WERI-Rb-1 (cell line): Measurements from ENCODE around the gene ARHGAP22.
A peak's percentile ranks its signal among the peaks of the same experiment; 100 is the strongest.

ENCODE experiments used
- DNase-seq: peaks from one replicate; pipeline ENCODE4 v3.0.0-alpha.2; 2020
- H3K27ac ChIP-seq: fragments of 250-450 bp; sonication (Bioruptor Pico); 2 replicates; pipeline ENCODE4 v1.5.1; 2020; ENCODE audit warnings: mild to moderate bottlenecking, moderate library complexity
- H3K27me3 ChIP-seq: fragments of 250-450 bp; sonication (Bioruptor Pico); 2 replicates; pipeline ENCODE4 v1.5.1; 2021; ENCODE audit warnings: mild to moderate bottlenecking, low read depth, moderate library complexity; ENCODE audit not compliant: insufficient read depth, severe bottlenecking
- H3K36me3 ChIP-seq: fragments of 250-450 bp; sonication (Bioruptor Pico); 2 replicates; pipeline ENCODE4 v1.5.1; 2020; ENCODE audit warnings: mild to moderate bottlenecking, moderate library complexity
- H3K4me3 ChIP-seq: 2 replicates; pipeline ENCODE4 v1.5.1; 2011; ENCODE audit warnings: low read depth, mild to moderate bottlenecking, control low read depth, low read length
- H3K9me3 ChIP-seq: fragments of 250-450 bp; sonication (Bioruptor Pico); 2 replicates; pipeline ENCODE4 v1.5.1; 2021; ENCODE audit warnings: mild to moderate bottlenecking, moderate library complexity; ENCODE audit not compliant: severe bottlenecking
- TF ChIP-seq, protein P1 (sequence below): IDR thresholded peaks from 2 replicates; pipeline ENCODE4 v1.5.1; 2011; ENCODE audit warnings: low read depth, mild to moderate bottlenecking, control low read depth, inconsistent platforms, low read length

Gene ARHGAP22

DNA sequence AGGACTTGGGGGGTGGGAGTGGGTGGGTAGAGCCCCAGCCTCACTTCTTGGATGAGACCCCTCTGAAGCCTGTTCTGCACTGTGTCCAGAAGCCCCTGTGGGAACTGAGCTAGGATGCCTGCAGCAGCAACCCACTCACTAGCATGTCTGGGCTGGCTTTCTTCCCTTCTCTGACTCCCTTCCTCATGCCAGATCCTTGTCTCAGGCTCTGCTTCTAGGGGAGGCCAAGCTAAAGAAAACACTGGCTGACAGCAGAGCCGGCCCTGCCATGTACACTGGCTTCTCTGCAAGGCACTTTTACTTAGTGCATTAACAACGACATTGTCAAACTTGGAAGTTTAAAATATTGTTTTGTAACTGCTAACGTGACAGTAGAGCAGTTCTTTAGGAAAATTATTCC is 50.2 kb downstream of the ARHGAP22 start:
- H3K36me3 ChIP-seq = no peaks in the 10 kb centered on the region
- DNase-seq = no peak
- H3K9me3 ChIP-seq = no peaks in the 10 kb centered on the region
- no peak overlapping the region for H3K27ac ChIP-seq
- no peaks in the 10 kb centered on the region for H3K27me3 ChIP-seq
- H3K4me3 ChIP-seq = no peak overlapping the region
- TF ChIP-seq, protein P1, sequence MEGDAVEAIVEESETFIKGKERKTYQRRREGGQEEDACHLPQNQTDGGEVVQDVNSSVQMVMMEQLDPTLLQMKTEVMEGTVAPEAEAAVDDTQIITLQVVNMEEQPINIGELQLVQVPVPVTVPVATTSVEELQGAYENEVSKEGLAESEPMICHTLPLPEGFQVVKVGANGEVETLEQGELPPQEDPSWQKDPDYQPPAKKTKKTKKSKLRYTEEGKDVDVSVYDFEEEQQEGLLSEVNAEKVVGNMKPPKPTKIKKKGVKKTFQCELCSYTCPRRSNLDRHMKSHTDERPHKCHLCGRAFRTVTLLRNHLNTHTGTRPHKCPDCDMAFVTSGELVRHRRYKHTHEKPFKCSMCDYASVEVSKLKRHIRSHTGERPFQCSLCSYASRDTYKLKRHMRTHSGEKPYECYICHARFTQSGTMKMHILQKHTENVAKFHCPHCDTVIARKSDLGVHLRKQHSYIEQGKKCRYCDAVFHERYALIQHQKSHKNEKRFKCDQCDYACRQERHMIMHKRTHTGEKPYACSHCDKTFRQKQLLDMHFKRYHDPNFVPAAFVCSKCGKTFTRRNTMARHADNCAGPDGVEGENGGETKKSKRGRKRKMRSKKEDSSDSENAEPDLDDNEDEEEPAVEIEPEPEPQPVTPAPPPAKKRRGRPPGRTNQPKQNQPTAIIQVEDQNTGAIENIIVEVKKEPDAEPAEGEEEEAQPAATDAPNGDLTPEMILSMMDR = no peak

DNA sequence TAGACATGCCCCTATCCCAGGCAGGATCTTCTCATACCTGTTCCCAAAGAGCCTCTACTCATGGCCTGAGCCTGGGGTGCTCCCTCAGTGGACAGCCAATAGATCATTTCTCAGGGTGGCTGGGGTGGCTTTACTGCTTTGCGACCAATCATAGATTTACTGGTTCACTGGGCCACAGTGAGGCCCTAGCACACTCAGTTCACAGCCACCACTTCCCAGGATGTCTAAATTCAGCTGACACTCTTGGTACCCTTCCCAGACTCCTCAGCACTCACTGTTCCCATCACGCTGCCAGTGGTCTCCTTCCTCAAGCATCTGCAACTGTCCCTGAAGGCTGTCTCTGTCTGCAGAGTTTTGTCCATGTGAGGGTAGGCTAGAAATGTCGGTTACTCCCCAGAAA is 50.6 kb downstream of the ARHGAP22 start:
- no peak overlapping the region for H3K4me3 ChIP-seq
- H3K36me3 ChIP-seq = no peaks in the 10 kb centered on the region
- no peaks in the 10 kb centered on the region for H3K9me3 ChIP-seq

DNA sequence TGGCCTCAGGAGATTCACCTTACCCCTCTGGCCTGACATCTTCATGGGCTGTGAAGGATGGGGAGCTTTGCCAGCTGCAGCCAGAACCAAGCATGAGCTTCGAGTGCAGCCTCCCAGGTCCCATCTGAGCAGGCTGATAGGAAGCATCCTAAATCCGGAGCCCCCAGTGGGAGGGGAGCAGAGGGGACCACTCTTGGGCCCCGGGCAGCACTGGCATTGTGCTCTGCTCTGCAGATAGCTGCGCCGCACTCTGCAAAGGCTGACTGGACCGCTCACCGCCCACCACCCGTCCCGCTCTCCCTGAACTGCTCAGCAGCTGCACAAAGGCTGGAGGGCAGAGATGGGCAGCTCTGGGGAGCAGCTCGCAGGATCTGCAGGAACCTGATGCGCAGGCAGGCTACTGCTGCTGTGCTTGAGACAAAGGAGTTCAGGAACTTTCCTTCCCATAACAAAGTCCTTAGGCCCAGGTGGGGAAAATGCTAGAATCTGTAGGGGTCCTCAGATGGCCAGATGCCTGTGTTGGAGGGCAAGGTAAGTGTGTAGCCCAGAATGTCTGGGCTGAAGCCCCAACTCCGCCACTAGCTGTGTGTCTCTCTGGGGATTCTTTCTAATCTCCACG is 51.8 kb downstream of the ARHGAP22 start:
- DNase-seq = no peak
- no peak overlapping the region for H3K27ac ChIP-seq
- H3K36me3 ChIP-seq = no peaks in the 10 kb centered on the region
- TF ChIP-seq, protein P1 = no peak
- H3K4me3 ChIP-seq = no peak overlapping the region
- H3K27me3 ChIP-seq = no peaks in the 10 kb centered on the region
- H3K9me3 ChIP-seq = no peaks in the 10 kb centered on the region

More for the DNA sequence above, 50.6 kb downstream of the ARHGAP22 start:
- no peak for DNase-seq
- Histone ChIP-seq H3K27me3 (no peaks in the 10 kb centered on the region), H3K27ac (no peak overlapping the region)
- TF ChIP-seq, protein P1 = no peak

DNA sequence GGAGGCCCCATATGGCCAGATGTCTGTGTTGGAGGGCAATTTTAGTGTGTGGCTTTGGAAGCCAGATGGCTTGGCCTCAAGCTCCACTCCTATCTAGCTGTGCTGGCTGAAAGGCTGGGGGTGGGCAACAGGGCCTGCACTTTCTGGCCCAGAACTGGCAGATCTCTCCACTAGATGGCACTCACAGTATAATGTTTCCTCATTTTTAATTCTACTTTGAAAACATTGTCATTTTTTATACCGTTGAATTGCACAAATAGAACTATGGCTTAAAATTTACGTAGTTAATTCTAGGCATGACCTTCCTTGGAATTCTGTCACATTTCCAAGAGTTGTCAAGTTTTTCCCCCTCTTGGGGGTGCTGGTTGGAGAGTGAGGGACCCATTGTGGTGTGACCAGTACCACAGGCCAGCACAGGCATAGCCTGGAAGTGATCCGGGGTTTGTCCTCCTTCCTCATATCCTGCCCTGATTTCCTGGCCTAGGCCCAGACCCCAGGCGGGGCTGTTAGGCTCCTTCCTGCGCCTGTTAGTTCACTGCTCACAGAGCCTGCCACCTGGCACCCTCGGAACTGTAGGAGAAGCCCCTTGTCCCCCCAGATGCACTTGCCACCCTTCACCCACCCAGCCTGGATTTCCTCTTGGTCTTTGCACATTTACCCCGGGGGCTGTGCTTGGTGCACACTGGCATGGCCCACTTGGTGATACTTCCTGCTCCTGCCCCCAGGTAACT is 52.8 kb downstream of the ARHGAP22 start:
- Histone ChIP-seq H3K27ac (peak overlapping the region; percentile 50), H3K27me3 (no peaks in the 10 kb centered on the region), H3K9me3 (no peaks in the 10 kb centered on the region), H3K4me3 (no peak overlapping the region), H3K36me3 (no peaks in the 10 kb centered on the region)
- peak; percentile 85 for DNase-seq
- TF ChIP-seq, protein P1 = peak; percentile 58

DNA sequence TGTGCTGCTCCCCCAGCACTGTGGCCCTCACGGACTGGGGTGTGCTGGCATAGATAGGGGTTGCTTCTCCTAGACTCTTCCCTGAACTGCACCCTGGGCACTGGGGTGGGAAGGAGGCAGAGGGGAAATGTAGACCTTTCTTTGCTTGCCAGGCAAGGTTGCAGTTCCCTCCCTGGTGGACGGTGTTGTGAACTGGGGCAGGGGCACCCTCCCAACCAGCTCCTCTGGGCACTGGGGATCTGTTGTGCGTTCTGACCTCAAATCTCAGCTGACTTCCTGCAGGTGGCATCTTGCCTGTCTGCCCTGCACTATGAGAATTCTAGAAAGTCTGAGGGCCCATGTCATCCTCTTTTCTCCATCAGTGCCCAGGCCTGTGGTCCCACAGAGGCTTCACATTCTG is 53.9 kb downstream of the ARHGAP22 start:
- Histone ChIP-seq H3K27ac (peak overlapping the region; percentile 50), H3K36me3 (no peaks in the 10 kb centered on the region), H3K27me3 (no peaks in the 10 kb centered on the region), H3K9me3 (no peaks in the 10 kb centered on the region), H3K4me3 (no peak overlapping the region)
- no peak for DNase-seq
- TF ChIP-seq, protein P1 = no peak
